C4-2B (cell line): ENCODE measurements around the gene PPFIBP1.

ENCODE experiments used
- H3K27ac ChIP-seq: fragments of 450-650 bp; 2 replicates; pipeline ENCODE4 v1.5.1; 2017
- CTCF ChIP-seq: fragments of 450-650 bp; conservative IDR thresholded peaks from 2 replicates; pipeline ENCODE4 v1.5.1; 2017; ENCODE audit warnings: mild to moderate bottlenecking
- ZFX ChIP-seq: fragments of 450-650 bp; IDR thresholded peaks from 2 replicates; pipeline ENCODE4 v1.6.1; 2017

Gene PPFIBP1

DNA sequence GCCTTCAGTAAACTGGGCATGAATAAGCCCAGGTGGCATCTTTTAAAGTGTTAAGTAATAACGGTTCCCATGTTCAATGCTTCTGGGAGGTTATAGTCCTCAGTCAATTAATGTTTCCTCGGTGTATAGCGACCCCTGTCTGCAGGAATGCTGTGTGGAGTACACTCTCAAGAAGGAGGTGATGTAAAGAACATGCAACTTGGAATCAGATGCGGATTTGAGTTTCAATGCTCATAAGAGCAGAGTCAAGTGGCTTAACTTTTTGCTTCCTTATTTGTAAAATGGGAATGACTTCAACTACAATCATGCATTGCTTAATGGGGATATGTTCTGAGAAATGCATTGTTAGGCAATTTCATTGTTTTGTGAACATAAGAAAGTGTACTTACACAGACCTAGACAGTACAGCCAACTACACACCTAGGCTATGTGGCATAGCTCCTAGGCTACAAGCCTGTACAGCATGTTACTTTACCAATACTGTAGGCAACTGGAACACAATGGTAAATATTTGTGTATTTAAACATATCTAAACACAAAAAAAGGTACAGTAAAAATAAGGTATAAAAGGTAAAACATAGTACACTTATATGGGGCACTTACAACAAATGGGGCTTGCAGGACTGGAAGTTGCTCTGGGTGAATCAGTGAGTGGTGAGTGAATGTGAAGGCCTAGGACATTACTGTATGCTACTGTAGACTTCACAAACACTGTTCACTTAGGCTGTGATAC is 179.9 kb downstream of the PPFIBP1 start:
- no peak overlapping the region for H3K27ac ChIP-seq
- TF ChIP-seq ZFX (no peak), CTCF (peak; percentile 94)

- no peak for TF ChIP-seq CTCF
- no peak for TF ChIP-seq ZFX
- H3K27ac ChIP-seq = no peak overlapping the region
These were observed 181.3 kb downstream of the PPFIBP1 start for GRCh38 chr12:27705263-27705662.

DNA sequence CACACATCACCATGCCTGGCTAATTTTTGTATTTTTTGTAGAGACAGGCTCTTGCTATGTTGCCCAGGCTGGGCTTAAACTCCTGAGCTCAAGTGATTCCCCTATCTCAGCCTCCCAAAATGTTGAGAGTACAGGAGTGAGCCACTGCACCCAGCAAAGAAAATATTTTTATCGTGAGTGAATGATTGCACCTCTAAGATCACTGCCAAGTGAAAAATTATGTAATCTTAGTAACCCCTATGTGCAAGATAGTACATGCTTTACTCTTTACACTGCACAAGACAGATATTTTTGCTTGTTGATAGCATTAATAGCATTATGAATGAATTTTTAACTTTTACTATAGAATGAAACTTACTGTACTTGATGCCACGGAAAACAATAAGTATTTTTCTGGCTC is 183.2 kb downstream of the PPFIBP1 start:
- H3K27ac ChIP-seq = no peak overlapping the region
- TF ChIP-seq ZFX (no peak), CTCF (no peak)

- TF ChIP-seq CTCF (no peak), ZFX (no peak)
- peak overlapping the region; percentile 98 for H3K27ac ChIP-seq
These were observed 185.4 kb downstream of the PPFIBP1 start for GRCh38 chr12:27709212-27709931.

- H3K27ac ChIP-seq = peak overlapping the region; percentile 98
- TF ChIP-seq CTCF = no peak
- no peak for TF ChIP-seq ZFX
These were observed 186.1 kb downstream of the PPFIBP1 start for GRCh38 chr12:27709932-27710591.

DNA sequence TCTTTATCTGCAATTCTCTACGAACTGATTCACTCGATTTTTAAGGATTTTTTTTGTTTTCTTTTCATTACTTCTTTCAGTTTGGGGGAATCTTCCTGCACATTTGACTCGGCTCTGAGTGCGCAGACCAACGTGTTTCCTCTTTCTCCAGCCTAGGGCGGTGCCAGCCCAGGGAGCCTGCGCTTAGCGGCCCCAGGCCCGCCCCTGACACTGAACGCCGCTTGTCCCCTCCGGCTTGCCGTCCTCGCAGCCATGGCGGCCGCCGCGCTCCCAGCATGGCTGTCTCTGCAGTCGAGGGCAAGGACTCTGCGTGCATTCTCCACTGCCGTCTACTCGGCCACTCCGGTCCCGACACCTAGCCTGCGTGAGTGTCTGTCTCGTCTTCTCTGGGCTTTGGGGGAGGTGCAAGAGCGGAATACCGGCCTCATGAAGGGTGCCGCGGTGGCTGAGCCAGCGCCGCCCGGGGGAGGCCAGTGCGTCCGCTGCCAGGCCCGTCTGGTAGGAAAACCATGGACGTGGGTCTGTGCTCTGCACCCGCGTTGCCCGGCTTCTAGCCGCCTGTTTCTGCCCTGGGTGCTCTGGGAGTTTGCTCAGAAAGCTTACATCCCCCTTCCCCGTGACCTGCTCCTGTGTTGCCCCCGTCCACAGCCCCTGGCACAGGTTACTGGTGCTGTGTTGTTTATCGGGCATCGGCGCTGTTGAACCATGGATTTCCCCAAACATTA is 186.7 kb downstream of the PPFIBP1 start, which contains the start of gene MRPS35:
TSS of gene MRPS35 (plus strand) at position 241 of the 725 bp plus-strand sequence. CDS start at position 253, 12 bp downstream.
- no peak for TF ChIP-seq CTCF
- peak; percentile 93 for TF ChIP-seq ZFX
- H3K27ac ChIP-seq = peak within 1 kb of the TSS; percentile 98
